GM20000 (cell line): Measurements from ENCODE around the gene TPPP.

ENCODE experiments used
- DNase-seq: peaks from one replicate; pipeline ENCODE4 v3.0.0; 2012; ENCODE audit warnings: low spot score
- CTCF ChIP-seq: IDR thresholded peaks from 2 replicates; pipeline ENCODE4 v1.5.1; 2012; ENCODE audit warnings: mild to moderate bottlenecking, control low read depth; ENCODE audit errors: extremely low read depth, missing control alignments

The TPPP gene

GRCh38 chr5:620586-621180 lies 72.5 kb downstream of the TPPP start:
- no peak for DNase-seq
- no peak for TF ChIP-seq CTCF

DNA sequence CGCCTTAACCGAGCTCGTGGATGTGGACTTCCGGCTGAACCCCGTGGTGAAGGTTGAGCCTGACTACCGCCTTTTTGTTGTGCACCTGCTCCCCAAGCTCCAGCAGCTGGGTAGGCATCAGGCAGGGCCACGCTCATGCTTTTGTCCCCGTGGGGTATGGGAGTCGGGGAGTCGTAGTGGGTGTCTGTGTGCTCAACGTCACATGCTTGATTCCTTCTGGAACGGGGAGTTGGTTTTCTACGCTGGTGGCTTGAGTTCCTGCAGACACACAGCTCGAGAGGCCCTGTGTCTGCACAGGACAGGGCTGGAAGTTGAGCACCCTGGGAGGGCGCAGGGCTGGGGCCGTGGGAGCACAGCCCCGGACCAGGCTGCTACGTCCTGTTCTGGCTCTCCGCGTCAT lies 73.0 kb downstream of the TPPP start:
- no peak for TF ChIP-seq CTCF
- DNase-seq = no peak

DNA sequence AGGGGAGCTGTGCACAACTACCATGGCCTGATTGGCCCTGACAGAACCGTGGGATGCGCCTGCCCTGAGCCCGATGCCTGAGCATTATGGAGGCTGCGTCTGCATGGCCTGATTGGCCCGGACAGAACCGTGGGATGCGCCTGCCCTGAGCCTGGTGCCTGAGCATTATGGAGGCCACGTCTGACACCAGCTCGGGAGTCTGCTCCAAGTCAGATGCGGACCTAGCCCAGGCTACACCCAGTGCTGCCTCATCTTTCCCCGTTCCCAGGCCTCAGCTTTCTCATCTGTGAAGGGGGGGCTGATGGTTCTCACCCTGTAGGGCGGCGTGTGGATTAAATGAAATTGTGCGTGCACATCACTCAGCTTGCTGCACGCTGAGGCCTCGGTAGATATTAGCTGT lies 73.7 kb downstream of the TPPP start:
- no peak for DNase-seq
- no peak for TF ChIP-seq CTCF

GRCh38 chr5:618450-618849 lies 74.7 kb downstream of the TPPP start:
- DNase-seq = no peak
- TF ChIP-seq CTCF = no peak

DNA sequence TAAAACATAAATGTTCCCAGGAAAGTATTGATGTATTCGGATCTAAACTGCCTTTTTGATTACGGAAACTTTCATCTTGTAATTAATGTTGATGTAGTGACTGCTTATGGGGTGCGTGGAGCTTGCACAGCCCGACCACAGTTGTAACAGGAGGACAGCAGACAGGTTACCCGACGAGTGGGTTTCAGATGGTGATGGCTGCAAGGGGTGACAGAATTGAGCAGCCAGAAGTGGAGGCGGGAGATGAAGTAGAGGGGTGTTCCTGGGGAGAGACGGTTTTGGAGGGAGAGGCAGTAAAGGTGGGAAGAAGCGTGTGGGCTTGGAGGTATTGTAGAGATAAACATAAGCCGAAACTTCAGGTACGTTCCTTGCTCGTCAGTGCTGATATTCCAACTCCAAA lies 75.3 kb downstream of the TPPP start:
- DNase-seq = no peak
- TF ChIP-seq CTCF = no peak

DNA sequence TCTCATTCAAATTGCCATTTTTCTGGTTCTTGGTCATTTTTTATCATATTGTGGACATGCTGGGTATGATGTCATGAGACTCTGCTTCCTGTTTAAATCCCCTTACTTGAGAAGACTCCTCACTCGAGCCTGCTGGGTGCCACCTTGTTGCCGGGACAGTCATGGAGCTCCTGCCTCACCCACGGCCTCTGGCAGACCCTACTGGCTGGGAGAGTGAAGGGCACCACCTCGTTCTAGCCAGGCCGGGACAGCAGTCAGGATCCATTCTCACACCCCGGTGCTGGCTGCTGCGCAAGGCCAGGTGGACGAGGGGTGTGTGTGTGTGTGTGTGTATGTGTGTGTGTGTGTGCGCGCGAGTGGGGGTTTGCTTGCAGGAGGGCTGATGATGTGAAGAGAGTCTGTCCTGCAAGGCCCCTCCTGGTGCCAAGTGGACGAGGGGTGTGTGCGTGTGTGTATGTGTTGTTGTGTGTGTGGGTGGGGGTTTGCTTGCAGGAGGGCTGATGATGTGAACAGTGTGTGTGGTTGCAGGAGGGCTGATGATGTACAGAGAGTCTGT lies 76.6 kb downstream of the TPPP start:
- no peak for DNase-seq

More for the DNA sequence above, 76.6 kb downstream of the TPPP start:
- TF ChIP-seq CTCF = no peak
